ENCODE data around the gene TNS4. TPM values are rescaled to one million over a fixed set of nuclear protein-coding genes. Genes with fewer than 3 reads are reported as not detected.
A peak's percentile ranks its signal among the peaks of the same experiment; 100 is the strongest.

Gene TNS4
- total RNA-seq, 4 donors from 2014 or later, result 2.2 TPM; not detected in 3

GRCh38 chr17:40491486-40491885, 9.9 kb downstream of the TNS4 start:
- H3K4me1 ChIP-seq, result peaks cover 0 to 36% (median 19%) of the 10 kb centered on the region in 3 donors
- 100% methylated on average over 2 of the region's 7 CpGs; no CpG with 5 or more reads in 1 of the 2 donors for WGBS, 2 donors (ENCODE audit: low coverage in 1 of 2)
- no peaks in the 10 kb centered on the region for H3K27me3 ChIP-seq
- H3K9me3 ChIP-seq, result no peaks in the 10 kb centered on the region
- no peak for ATAC-seq
- no peak overlapping the region for H3K4me3 ChIP-seq
- TF ChIP-seq CTCF (IDR thresholded peaks at IDR 0.05) (no peak), EP300 (IDR thresholded peaks at IDR 0.05) (no peak)
- H3K27ac ChIP-seq, result peak overlapping the region in 2 of 4 donors; percentile 5 to 70
- no peaks in the 10 kb centered on the region for H3K36me3 ChIP-seq

- 90% methylated on average over 2 of the region's 2 CpGs; no CpG with 5 or more reads in 1 of the 2 donors for WGBS, 2 donors (ENCODE audit: low coverage in 1 of 2)
Measured at GRCh38 chr17:40490982-40491381, 10.4 kb downstream of the TNS4 start.

GRCh38 chr17:40490289-40490853, 11.1 kb downstream of the TNS4 start:
- H3K27me3 ChIP-seq, result no peaks in the 10 kb centered on the region
- H3K36me3 ChIP-seq, result no peaks in the 10 kb centered on the region
- no CpG with 5 or more reads among the region's 5 CpGs for WGBS, 2 donors (ENCODE audit: low coverage in 1 of 2)
- TF ChIP-seq POLR2AphosphoS5 (IDR thresholded peaks at IDR 0.05) (no peak), EP300 (IDR thresholded peaks at IDR 0.05) (no peak), POLR2A (IDR thresholded peaks at IDR 0.05) (peak in 1 of 2 donors; percentile 8)
- ATAC-seq, result peak; percentile 73
- no peaks in the 10 kb centered on the region for H3K9me3 ChIP-seq
- peak overlapping the region in 3 of 4 donors; percentile 5 to 74 (median 70) for H3K27ac ChIP-seq
- H3K4me3 ChIP-seq, result no peak overlapping the region
- H3K4me1 ChIP-seq, result peaks cover 0 to 42% (median 20%) of the 10 kb centered on the region in 3 donors

More at GRCh38 chr17:40490982-40491381, 10.4 kb downstream of the TNS4 start:
- H3K4me1 ChIP-seq, result peaks cover 0 to 37% (median 20%) of the 10 kb centered on the region in 3 donors
- H3K4me3 ChIP-seq, result no peak overlapping the region
- ATAC-seq, result no peak
- TF ChIP-seq EP300 (IDR thresholded peaks at IDR 0.05) (no peak), POLR2AphosphoS5 (IDR thresholded peaks at IDR 0.05) (no peak), CTCF (IDR thresholded peaks at IDR 0.05) (no peak), POLR2A (IDR thresholded peaks at IDR 0.05) (no peak)
- no peaks in the 10 kb centered on the region for H3K36me3 ChIP-seq
- no peaks in the 10 kb centered on the region for H3K27me3 ChIP-seq
- no peaks in the 10 kb centered on the region for H3K9me3 ChIP-seq
- H3K27ac ChIP-seq, result peak overlapping the region in 3 of 4 donors; percentile 5 to 74 (median 70)

GRCh38 chr17:40487371-40488020, 13.9 kb downstream of the TNS4 start:
- 66 to 75% methylated on average over 2 to 5 of the region's 7 CpGs for WGBS, 2 donors (ENCODE audit: low coverage in 1 of 2)
- peak overlapping the region in 2 of 4 donors; percentile 61 to 75 for H3K27ac ChIP-seq

More at GRCh38 chr17:40487371-40488020, 13.9 kb downstream of the TNS4 start:
- no peak for ATAC-seq
- Histone ChIP-seq H3K4me1 (peaks cover 0 to 42% (median 20%) of the 10 kb centered on the region in 3 donors), H3K4me3 (no peak overlapping the region), H3K27me3 (no peaks in the 10 kb centered on the region), H3K36me3 (no peaks in the 10 kb centered on the region), H3K9me3 (no peaks in the 10 kb centered on the region)
- no peak for TF ChIP-seq POLR2A (IDR thresholded peaks at IDR 0.05)
- no peak for TF ChIP-seq CTCF (IDR thresholded peaks at IDR 0.05)
- no peak for TF ChIP-seq POLR2AphosphoS5 (IDR thresholded peaks at IDR 0.05)
- no peak for TF ChIP-seq EP300 (IDR thresholded peaks at IDR 0.05)

All from gastroesophageal sphincter (tissue), 4 donors.